ENCODE measurements around the gene TNFSF9. TPM values are rescaled to one million over a fixed set of nuclear protein-coding genes. Genes with fewer than 3 reads are reported as not detected.
A peak's percentile ranks its signal among the peaks of the same experiment; 100 is the strongest.

The TNFSF9 gene
- total RNA-seq, 2 donors from 2014 or later, result 0.68 to 3.9 TPM

- Histone ChIP-seq H3K4me1 (ENCODE audit: control insufficient read depth, insufficient read depth, low read length) (no peaks in the 10 kb centered on the region), H3K27me3 (ENCODE audit: control insufficient read depth, insufficient read depth, low read length, poor library complexity, severe bottlenecking) (no peaks in the 10 kb centered on the region), H3K9me3 (ENCODE audit: control insufficient read depth, low read length) (peaks cover 27% of the 10 kb centered on the region), H3K27ac (ENCODE audit: low read depth, low read length) (no peak overlapping the region), H3K9ac (ENCODE audit: extremely low read depth, low read length, poor library complexity, severe bottlenecking) (no peak overlapping the region), H3K4me3 (ENCODE audit: low read length) (no peak overlapping the region), H3K36me3 (ENCODE audit: control insufficient read depth, insufficient read depth, low read length) (no peaks in the 10 kb centered on the region)
- WGBS, 2 experiments (ENCODE audit: insufficient coverage in 1 of 2, insufficient read length in 1 of 2), result 62 to 72% methylated on average over 3 of the region's 3 CpGs
- no peak overlapping the region for H3K27ac Mint-ChIP-seq
- no peak for TF ChIP-seq CTCF (conservative IDR thresholded peaks at IDR 0.05)
- H3K9me3 Mint-ChIP-seq, result peaks cover 21% of the 10 kb centered on the region
- no peak overlapping the region for H3K4me3 Mint-ChIP-seq
- H3K27me3 Mint-ChIP-seq (ENCODE audit: insufficient read depth), result peaks cover 4% of the 10 kb centered on the region
- no peaks in the 10 kb centered on the region for H3K4me1 Mint-ChIP-seq
- DNase-seq, result no peak
- no peaks in the 10 kb centered on the region for H3K36me3 Mint-ChIP-seq (ENCODE audit: low read depth)
Observed at GRCh38 chr19:6551091-6551490, 20.3 kb downstream of the TNFSF9 start.

- Histone ChIP-seq H3K9ac (ENCODE audit: extremely low read depth, low read length, poor library complexity, severe bottlenecking) (no peak overlapping the region), H3K27ac (ENCODE audit: low read depth, low read length) (no peak overlapping the region), H3K27me3 (ENCODE audit: control insufficient read depth, insufficient read depth, low read length, poor library complexity, severe bottlenecking) (no peaks in the 10 kb centered on the region), H3K4me1 (ENCODE audit: control insufficient read depth, insufficient read depth, low read length) (no peaks in the 10 kb centered on the region), H3K9me3 (ENCODE audit: control insufficient read depth, low read length) (peaks cover 26% of the 10 kb centered on the region), H3K4me3 (ENCODE audit: low read length) (no peak overlapping the region), H3K36me3 (ENCODE audit: control insufficient read depth, insufficient read depth, low read length) (no peaks in the 10 kb centered on the region)
- Mint-ChIP-seq H3K4me1 (no peaks in the 10 kb centered on the region), H3K36me3 (ENCODE audit: low read depth) (no peaks in the 10 kb centered on the region), H3K9me3 (peaks cover 14% of the 10 kb centered on the region), H3K4me3 (no peak overlapping the region), H3K27ac (no peak overlapping the region), H3K27me3 (ENCODE audit: insufficient read depth) (peaks cover 2% of the 10 kb centered on the region)
- TF ChIP-seq CTCF (conservative IDR thresholded peaks at IDR 0.05), result peak; percentile 81
- peak; percentile 91 for DNase-seq
- 68 to 73% methylated on average over 11 to 28 of the region's 28 CpGs for WGBS, 2 experiments (ENCODE audit: insufficient coverage in 1 of 2, insufficient read length in 1 of 2)
Observed at GRCh38 chr19:6551607-6552450, 21.0 kb downstream of the TNFSF9 start.

- 92 to 97% methylated on average over 2 of the region's 2 CpGs for WGBS, 2 experiments (ENCODE audit: insufficient coverage in 1 of 2, insufficient read length in 1 of 2)
- no peaks in the 10 kb centered on the region for H3K36me3 Mint-ChIP-seq (ENCODE audit: low read depth)
- no peak overlapping the region for H3K27ac Mint-ChIP-seq
Observed at GRCh38 chr19:6556043-6556449, 25.2 kb downstream of the TNFSF9 start.

More at GRCh38 chr19:6556043-6556449, 25.2 kb downstream of the TNFSF9 start:
- DNase-seq, result no peak
- H3K36me3 ChIP-seq (ENCODE audit: control insufficient read depth, insufficient read depth, low read length), result no peaks in the 10 kb centered on the region
- H3K4me1 Mint-ChIP-seq, result no peaks in the 10 kb centered on the region
- H3K27me3 ChIP-seq (ENCODE audit: control insufficient read depth, insufficient read depth, low read length, poor library complexity, severe bottlenecking), result no peaks in the 10 kb centered on the region
- no peak for TF ChIP-seq CTCF (conservative IDR thresholded peaks at IDR 0.05)
- peaks cover 21% of the 10 kb centered on the region for H3K9me3 ChIP-seq (ENCODE audit: control insufficient read depth, low read length)
- no peaks in the 10 kb centered on the region for H3K27me3 Mint-ChIP-seq (ENCODE audit: insufficient read depth)
- no peak overlapping the region for H3K9ac ChIP-seq (ENCODE audit: extremely low read depth, low read length, poor library complexity, severe bottlenecking)
- H3K4me3 ChIP-seq (ENCODE audit: low read length), result no peak overlapping the region
- no peak overlapping the region for H3K4me3 Mint-ChIP-seq
- peaks cover 1% of the 10 kb centered on the region for H3K9me3 Mint-ChIP-seq
- H3K4me1 ChIP-seq (ENCODE audit: control insufficient read depth, insufficient read depth, low read length), result no peaks in the 10 kb centered on the region
- no peak overlapping the region for H3K27ac ChIP-seq (ENCODE audit: low read depth, low read length)

Data from endodermal cell (in vitro differentiated cells).